ENCODE measurements around the gene RRP9.
A peak's percentile ranks its signal among the peaks of the same experiment; 100 is the strongest.
"Not testable (repeated sequence)": the region's sequence is repeated elsewhere in the genome, so short reads cannot be mapped to it uniquely, and the experiment has no call there.

The RRP9 gene

GRCh38 chr3:51941798-51942602, at the start of gene RRP9, which contains the start of gene PARP3:
Gene RRP9 (minus strand): TSS chr3:51941904. CDS start chr3:51941867, 37 bp downstream.
Gene PARP3 (plus strand): TSS chr3:51942363. CDS start chr3:51943356, 993 bp downstream.
- DNase-seq, result peak; percentile 100

- DNase-seq, result not testable (repeated sequence)
Measured at GRCh38 chr3:51990501-51990971, 48.8 kb upstream of the RRP9 start.

- no peak for DNase-seq
Measured at GRCh38 chr3:51988286-51989146, 46.8 kb upstream of the RRP9 start.

GRCh38 chr3:51987568-51987967, 45.9 kb upstream of the RRP9 start:
- DNase-seq, result peak; percentile 46

GRCh38 chr3:51986010-51986947, 44.6 kb upstream of the RRP9 start:
- no peak for DNase-seq

GRCh38 chr3:51985063-51985462, 43.4 kb upstream of the RRP9 start:
- DNase-seq, result no peak

GRCh38 chr3:51984269-51984647, 42.6 kb upstream of the RRP9 start:
- DNase-seq, result no peak

- DNase-seq, result no peak
Measured at GRCh38 chr3:51983578-51984268, 42.0 kb upstream of the RRP9 start.

GRCh38 chr3:51982838-51983577, 41.3 kb upstream of the RRP9 start, which contains the start of gene ACY1:
Gene ACY1 (plus strand): TSS chr3:51983535. CDS start chr3:51984065, 530 bp downstream.
- peak; percentile 94 for DNase-seq

GRCh38 chr3:51982352-51982837, 40.7 kb upstream of the RRP9 start:
- DNase-seq, result peak; percentile 76

GRCh38 chr3:51980253-51980652, 38.5 kb upstream of the RRP9 start:
- no peak for DNase-seq

GRCh38 chr3:51978143-51978502, 36.4 kb upstream of the RRP9 start:
- DNase-seq, result no peak

- no peak for DNase-seq
Measured at GRCh38 chr3:51977446-51978142, 35.9 kb upstream of the RRP9 start.

GRCh38 chr3:51975852-51976549, 34.3 kb upstream of the RRP9 start:
- peak; percentile 84 for DNase-seq

GRCh38 chr3:51974963-51975851, 33.5 kb upstream of the RRP9 start, which contains the start of gene ABHD14A:
Gene ABHD14A (plus strand): TSS chr3:51975064. CDS start chr3:51975136, 72 bp downstream.
- peak; percentile 80 for DNase-seq

- DNase-seq, result peak; percentile 50
Measured at GRCh38 chr3:51974277-51974962, 32.7 kb upstream of the RRP9 start.

- no peak for DNase-seq
Measured at GRCh38 chr3:51971350-51971749, 29.6 kb upstream of the RRP9 start.
